ENCODE measurements around the gene LTBP3.

DNA sequence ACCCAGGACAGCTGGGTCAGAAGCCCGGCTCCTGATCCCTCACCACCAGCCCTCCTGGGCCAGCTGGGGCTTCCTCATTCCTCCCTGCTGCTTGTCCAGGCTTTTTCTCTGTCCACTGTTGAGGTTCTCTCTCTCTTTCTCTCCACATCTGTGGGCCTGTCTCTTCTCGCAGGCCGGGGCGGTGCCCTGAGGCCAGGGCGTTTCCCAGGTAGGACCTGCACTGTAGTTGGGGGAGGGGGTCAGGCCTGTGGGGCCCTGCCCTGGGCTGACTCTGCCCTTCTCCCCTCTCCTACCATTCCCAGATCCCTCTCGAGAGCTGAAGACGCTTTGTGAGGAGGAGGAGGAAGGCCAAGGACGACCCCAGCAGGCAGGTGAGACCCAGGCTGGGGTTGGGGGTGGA, 22.6 kb upstream of the LTBP3 start:
- TF ChIP-seq, protein P1, sequence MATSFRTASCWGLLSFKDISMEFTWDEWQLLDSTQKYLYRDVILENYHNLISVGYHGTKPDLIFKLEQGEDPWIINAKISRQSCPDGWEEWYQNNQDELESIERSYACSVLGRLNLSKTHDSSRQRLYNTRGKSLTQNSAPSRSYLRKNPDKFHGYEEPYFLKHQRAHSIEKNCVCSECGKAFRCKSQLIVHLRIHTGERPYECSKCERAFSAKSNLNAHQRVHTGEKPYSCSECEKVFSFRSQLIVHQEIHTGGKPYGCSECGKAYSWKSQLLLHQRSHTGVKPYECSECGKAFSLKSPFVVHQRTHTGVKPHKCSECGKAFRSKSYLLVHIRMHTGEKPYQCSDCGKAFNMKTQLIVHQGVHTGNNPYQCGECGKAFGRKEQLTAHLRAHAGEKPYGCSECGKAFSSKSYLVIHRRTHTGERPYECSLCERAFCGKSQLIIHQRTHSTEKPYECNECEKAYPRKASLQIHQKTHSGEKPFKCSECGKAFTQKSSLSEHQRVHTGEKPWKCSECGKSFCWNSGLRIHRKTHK (tag by site-specific recombination; IDR thresholded peaks at IDR 0.05): no peak
- TF ChIP-seq, protein P2, sequence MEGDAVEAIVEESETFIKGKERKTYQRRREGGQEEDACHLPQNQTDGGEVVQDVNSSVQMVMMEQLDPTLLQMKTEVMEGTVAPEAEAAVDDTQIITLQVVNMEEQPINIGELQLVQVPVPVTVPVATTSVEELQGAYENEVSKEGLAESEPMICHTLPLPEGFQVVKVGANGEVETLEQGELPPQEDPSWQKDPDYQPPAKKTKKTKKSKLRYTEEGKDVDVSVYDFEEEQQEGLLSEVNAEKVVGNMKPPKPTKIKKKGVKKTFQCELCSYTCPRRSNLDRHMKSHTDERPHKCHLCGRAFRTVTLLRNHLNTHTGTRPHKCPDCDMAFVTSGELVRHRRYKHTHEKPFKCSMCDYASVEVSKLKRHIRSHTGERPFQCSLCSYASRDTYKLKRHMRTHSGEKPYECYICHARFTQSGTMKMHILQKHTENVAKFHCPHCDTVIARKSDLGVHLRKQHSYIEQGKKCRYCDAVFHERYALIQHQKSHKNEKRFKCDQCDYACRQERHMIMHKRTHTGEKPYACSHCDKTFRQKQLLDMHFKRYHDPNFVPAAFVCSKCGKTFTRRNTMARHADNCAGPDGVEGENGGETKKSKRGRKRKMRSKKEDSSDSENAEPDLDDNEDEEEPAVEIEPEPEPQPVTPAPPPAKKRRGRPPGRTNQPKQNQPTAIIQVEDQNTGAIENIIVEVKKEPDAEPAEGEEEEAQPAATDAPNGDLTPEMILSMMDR (tag by site-specific recombination; IDR thresholded peaks at IDR 0.05): no peak
- TF ChIP-seq ZNF19 (tag by site-specific recombination; IDR thresholded peaks at IDR 0.05; ENCODE audit: low read depth) (no peak), ZNF184 (tag by site-specific recombination; IDR thresholded peaks at IDR 0.05) (no peak), ZNF138 (tag by site-specific recombination; IDR thresholded peaks at IDR 0.05; ENCODE audit: borderline replicate concordance) (no peak), ZFP3 (tag by site-specific recombination; IDR thresholded peaks at IDR 0.05; ENCODE audit: low read depth) (no peak), KLF1 (tag by site-specific recombination; IDR thresholded peaks at IDR 0.05) (no peak), ZNF558 (tag by site-specific recombination; IDR thresholded peaks at IDR 0.05) (no peak)
- TF ChIP-seq, protein P3, sequence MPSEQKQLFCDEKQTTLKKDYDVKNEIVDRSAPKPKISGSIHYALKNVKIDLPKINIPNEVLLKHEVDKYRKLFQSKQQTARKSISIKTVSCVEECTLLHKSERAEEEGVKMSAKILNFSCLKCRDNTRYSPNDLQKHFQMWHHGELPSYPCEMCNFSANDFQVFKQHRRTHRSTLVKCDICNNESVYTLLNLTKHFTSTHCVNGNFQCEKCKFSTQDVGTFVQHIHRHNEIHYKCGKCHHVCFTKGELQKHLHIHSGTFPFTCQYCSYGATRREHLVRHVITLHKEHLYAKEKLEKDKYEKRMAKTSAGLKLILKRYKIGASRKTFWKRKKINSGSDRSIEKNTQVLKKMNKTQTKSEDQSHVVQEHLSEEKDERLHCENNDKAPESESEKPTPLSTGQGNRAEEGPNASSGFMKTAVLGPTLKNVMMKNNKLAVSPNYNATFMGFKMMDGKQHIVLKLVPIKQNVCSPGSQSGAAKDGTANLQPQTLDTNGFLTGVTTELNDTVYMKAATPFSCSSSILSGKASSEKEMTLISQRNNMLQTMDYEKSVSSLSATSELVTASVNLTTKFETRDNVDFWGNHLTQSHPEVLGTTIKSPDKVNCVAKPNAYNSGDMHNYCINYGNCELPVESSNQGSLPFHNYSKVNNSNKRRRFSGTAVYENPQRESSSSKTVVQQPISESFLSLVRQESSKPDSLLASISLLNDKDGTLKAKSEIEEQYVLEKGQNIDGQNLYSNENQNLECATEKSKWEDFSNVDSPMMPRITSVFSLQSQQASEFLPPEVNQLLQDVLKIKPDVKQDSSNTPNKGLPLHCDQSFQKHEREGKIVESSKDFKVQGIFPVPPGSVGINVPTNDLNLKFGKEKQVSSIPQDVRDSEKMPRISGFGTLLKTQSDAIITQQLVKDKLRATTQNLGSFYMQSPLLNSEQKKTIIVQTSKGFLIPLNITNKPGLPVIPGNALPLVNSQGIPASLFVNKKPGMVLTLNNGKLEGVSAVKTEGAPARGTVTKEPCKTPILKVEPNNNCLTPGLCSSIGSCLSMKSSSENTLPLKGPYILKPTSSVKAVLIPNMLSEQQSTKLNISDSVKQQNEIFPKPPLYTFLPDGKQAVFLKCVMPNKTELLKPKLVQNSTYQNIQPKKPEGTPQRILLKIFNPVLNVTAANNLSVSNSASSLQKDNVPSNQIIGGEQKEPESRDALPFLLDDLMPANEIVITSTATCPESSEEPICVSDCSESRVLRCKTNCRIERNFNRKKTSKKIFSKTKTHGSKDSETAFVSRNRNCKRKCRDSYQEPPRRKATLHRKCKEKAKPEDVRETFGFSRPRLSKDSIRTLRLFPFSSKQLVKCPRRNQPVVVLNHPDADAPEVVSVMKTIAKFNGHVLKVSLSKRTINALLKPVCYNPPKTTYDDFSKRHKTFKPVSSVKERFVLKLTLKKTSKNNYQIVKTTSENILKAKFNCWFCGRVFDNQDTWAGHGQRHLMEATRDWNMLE (tag by site-specific recombination; conservative IDR thresholded peaks at IDR 0.05; ENCODE audit: low read depth): no peak

Data from HEK293 (cell line).